RWPE1 (cell line): ENCODE measurements around the gene THRB.

Experiments used
- CTCF ChIA-PET: fragments of 350-600 bp; sonication (Branson Sonifier 250); formaldehyde crosslinking; extraction: SDS; loops from one replicate; lab custom pipeline; 2021; lab: Yijun Ruan, JAX
- POLR2A ChIA-PET: fragments of 400-600 bp; formaldehyde crosslinking; extraction: SDS; loops from one replicate; lab custom pipeline; 2020; ENCODE audit warnings: antibody characterized with exemption; ENCODE audit not compliant: low non-redundant PET; lab: Yijun Ruan, JAX
- DNase-seq: peaks from one replicate; pipeline ENCODE4 v3.0.0; 2012; ENCODE audit warnings: low spot score
- H3K27ac ChIP-seq: fragments of 450-650 bp; 2 replicates; pipeline ENCODE4 v1.5.1; 2017
- CTCF ChIP-seq: fragments of 450-650 bp; conservative IDR thresholded peaks from 2 replicates; pipeline ENCODE4 v1.5.1; 2017; ENCODE audit warnings: low read depth, mild to moderate bottlenecking

THRB gene

GRCh38 chr3:24451461-24452099, 43.1 kb downstream of the THRB start:
- POLR2A ChIA-PET: no interaction called here
- H3K27ac ChIP-seq: no peak overlapping the region
- no peak for TF ChIP-seq CTCF
- peak; percentile 22 for DNase-seq
- CTCF ChIA-PET: no interaction called here

GRCh38 chr3:24450160-24450907, 44.3 kb downstream of the THRB start:
- no peak for DNase-seq
- TF ChIP-seq CTCF: no peak
- CTCF ChIA-PET: interaction anchor here (0.7 kb wide), 1 partner anchor 14 kb away, joined by 3 read pairs; no protein-coding TSS in a partner anchor
- H3K27ac ChIP-seq: no peak overlapping the region
- POLR2A ChIA-PET: interaction anchor here (0.7 kb wide), 1 partner anchor 40 kb away, joined by 5 read pairs; no protein-coding TSS in a partner anchor

GRCh38 chr3:24447836-24448235, 46.8 kb downstream of the THRB start:
- POLR2A ChIA-PET: no interaction called here
- CTCF ChIA-PET: no interaction called here
- no peak for TF ChIP-seq CTCF
- no peak for DNase-seq
- no peak overlapping the region for H3K27ac ChIP-seq

GRCh38 chr3:24446032-24446431, 48.6 kb downstream of the THRB start:
- TF ChIP-seq CTCF: no peak
- POLR2A ChIA-PET: no interaction called here
- no peak for DNase-seq
- H3K27ac ChIP-seq: no peak overlapping the region
- CTCF ChIA-PET: no interaction called here

- ChIA-PET POLR2A (no interaction called here), CTCF (no interaction called here)
- DNase-seq: no peak
- TF ChIP-seq CTCF: no peak
- no peak overlapping the region for H3K27ac ChIP-seq
Measured at GRCh38 chr3:24443476-24443875, 51.2 kb downstream of the THRB start.

- POLR2A ChIA-PET: no interaction called here
- no peak for DNase-seq
- CTCF ChIA-PET: no interaction called here
- TF ChIP-seq CTCF: no peak
- no peak overlapping the region for H3K27ac ChIP-seq
Measured at GRCh38 chr3:24440760-24441464, 53.7 kb downstream of the THRB start.
